Epithelial cell of proximal tubule (primary cell): ENCODE data around the gene NT5M. TPM values are rescaled to one million over a fixed set of nuclear protein-coding genes. Genes with fewer than 3 reads are reported as not detected.
A peak's percentile ranks its signal among the peaks of the same experiment; 100 is the strongest.
"Not testable (repeated sequence)": the region's sequence is repeated elsewhere in the genome, so short reads cannot be mapped to it uniquely, and the experiment has no call there.

Experiments
- DNase-seq: peaks from one replicate; pipeline ENCODE4 v3.0.0-alpha.2; 2011; ENCODE audit warnings: low read depth
- H3K4me3 ChIP-seq: 2 replicates; pipeline ENCODE4 v1.5.1; 2011; ENCODE audit warnings: low read depth, mild to moderate bottlenecking, low read length
- CTCF ChIP-seq: conservative IDR thresholded peaks from 2 replicates; pipeline ENCODE4 v1.5.1; 2012; ENCODE audit warnings: low read depth, mild to moderate bottlenecking, low read length
- total RNA-seq: library from RNA; depleted of rRNA; stranded (reverse); fragments of >200 nt; gene quantifications from 2 replicates; pipeline ENCODE4 v1.2.3, GENCODE V29; 2015

NT5M gene
- total RNA-seq, 1 donor from 2014 or later: 38.7 TPM

GRCh38 chr17:17289086-17289485 lies 14.1 kb upstream of the NT5M start:
- H3K4me3 ChIP-seq: no peak overlapping the region
- DNase-seq: no peak
- TF ChIP-seq CTCF: no peak

GRCh38 chr17:17289701-17290100 lies 13.5 kb upstream of the NT5M start:
- H3K4me3 ChIP-seq: no peak overlapping the region
- DNase-seq: no peak
- TF ChIP-seq CTCF: no peak

- TF ChIP-seq CTCF: no peak
- no peak for DNase-seq
- H3K4me3 ChIP-seq: no peak overlapping the region
Observed at GRCh38 chr17:17295141-17295540, 8.0 kb upstream of the NT5M start.

- no peak for DNase-seq
- H3K4me3 ChIP-seq: no peak overlapping the region
- no peak for TF ChIP-seq CTCF
Observed at GRCh38 chr17:17297217-17297616, 6.0 kb upstream of the NT5M start.

- DNase-seq: no peak
- H3K4me3 ChIP-seq: no peak overlapping the region
- no peak for TF ChIP-seq CTCF
Observed at GRCh38 chr17:17298108-17298507, 5.1 kb upstream of the NT5M start.

- no peak for DNase-seq
- TF ChIP-seq CTCF: no peak
- peak overlapping the region; percentile 45 for H3K4me3 ChIP-seq
Observed at GRCh38 chr17:17300624-17301568, 2.3 kb upstream of the NT5M start.

GRCh38 chr17:17301659-17302058 lies 1.5 kb upstream of the NT5M start:
- not testable (repeated sequence) for DNase-seq, H3K4me3 ChIP-seq
